Measurements from ENCODE around the gene CCSER1. TPM values are rescaled to one million over a fixed set of nuclear protein-coding genes. Genes with fewer than 3 reads are reported as not detected.
"Not testable (repeated sequence)": the region's sequence is repeated elsewhere in the genome, so short reads cannot be mapped to it uniquely, and the experiment has no call there.

CCSER1 gene
- total and polyA plus RNA-seq, 4 donors = 0.61 to 23.0 (median 3.8) TPM

DNA sequence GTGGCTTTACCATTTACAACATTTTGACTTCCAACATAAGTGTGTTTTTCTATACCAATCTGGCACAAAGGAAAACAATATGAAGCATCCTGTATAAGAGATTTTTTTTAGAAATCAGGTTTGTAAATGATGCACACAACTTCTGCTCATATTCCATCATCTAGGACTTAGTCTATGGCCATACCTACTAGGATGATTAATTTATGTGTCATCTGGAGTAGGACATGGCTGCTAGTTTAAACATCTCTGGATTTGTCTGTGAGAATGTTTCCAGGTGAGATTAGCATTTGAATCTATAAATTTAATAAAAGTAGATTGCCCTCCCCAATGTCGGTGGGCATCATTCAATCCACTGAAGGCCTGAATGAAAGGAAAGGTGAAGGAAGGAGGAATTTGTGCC is 1493.8 kb downstream of the CCSER1 start:
- H3K4me3 ChIP-seq = no peak overlapping the region
- no peaks in the 10 kb centered on the region for H3K36me3 ChIP-seq (ENCODE audit: control insufficient read depth in 4 of 4, insufficient read depth in 4 of 4, low read length in 4 of 4)
- H3K9me3 ChIP-seq (ENCODE audit: control insufficient read depth in 4 of 4, insufficient read depth in 3 of 4, low read length in 3 of 4) = no peaks in the 10 kb centered on the region
- H3K4me1 ChIP-seq (ENCODE audit: control insufficient read depth in 5 of 5, insufficient read depth in 5 of 5, low read length in 5 of 5) = no peaks in the 10 kb centered on the region
- H3K27me3 ChIP-seq (ENCODE audit: control insufficient read depth in 3 of 3, insufficient read depth in 3 of 3, low read length in 2 of 3) = no peaks in the 10 kb centered on the region
- WGBS, 2 donors = 95% methylated on average over 1 of the region's 1 CpG
- DNase-seq (no peak), ATAC-seq (ENCODE audit: insufficient read depth, low FRiP score) (no peak)
- H3K9ac ChIP-seq (ENCODE audit: insufficient read depth in 1 of 2, low read length in 2 of 2) = no peak overlapping the region
- no peak overlapping the region for H3K27ac ChIP-seq (ENCODE audit: low read depth in 1 of 2, low read length in 1 of 2)
- TF ChIP-seq, protein P1, sequence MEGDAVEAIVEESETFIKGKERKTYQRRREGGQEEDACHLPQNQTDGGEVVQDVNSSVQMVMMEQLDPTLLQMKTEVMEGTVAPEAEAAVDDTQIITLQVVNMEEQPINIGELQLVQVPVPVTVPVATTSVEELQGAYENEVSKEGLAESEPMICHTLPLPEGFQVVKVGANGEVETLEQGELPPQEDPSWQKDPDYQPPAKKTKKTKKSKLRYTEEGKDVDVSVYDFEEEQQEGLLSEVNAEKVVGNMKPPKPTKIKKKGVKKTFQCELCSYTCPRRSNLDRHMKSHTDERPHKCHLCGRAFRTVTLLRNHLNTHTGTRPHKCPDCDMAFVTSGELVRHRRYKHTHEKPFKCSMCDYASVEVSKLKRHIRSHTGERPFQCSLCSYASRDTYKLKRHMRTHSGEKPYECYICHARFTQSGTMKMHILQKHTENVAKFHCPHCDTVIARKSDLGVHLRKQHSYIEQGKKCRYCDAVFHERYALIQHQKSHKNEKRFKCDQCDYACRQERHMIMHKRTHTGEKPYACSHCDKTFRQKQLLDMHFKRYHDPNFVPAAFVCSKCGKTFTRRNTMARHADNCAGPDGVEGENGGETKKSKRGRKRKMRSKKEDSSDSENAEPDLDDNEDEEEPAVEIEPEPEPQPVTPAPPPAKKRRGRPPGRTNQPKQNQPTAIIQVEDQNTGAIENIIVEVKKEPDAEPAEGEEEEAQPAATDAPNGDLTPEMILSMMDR (IDR thresholded peaks at IDR 0.05; ENCODE audit: control extremely low read depth, extremely low read depth) = no peak

DNA sequence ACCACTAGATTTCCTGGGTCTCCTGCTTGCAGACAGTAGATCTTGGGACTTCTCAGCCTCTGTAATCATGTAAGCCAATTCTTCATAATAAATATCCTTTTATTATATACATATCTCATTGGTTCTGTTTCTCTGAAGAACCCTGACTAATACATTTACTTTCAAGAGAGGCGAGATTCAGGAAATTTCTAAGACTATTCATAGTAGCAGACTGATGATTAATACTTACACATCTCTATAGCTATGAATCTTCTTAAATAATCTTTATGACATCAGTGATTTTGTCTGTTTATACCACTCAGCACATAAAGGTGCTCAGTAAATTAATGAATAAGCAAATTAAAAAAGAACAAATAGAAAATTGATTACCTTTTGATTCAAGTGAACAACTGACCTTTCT is 1494.3 kb downstream of the CCSER1 start:
- no peaks in the 10 kb centered on the region for H3K4me1 ChIP-seq (ENCODE audit: control insufficient read depth in 5 of 5, insufficient read depth in 5 of 5, low read length in 5 of 5)
- no peak overlapping the region for H3K4me3 ChIP-seq
- no peak overlapping the region for H3K27ac ChIP-seq (ENCODE audit: low read depth in 1 of 2, low read length in 1 of 2)
- H3K27me3 ChIP-seq (ENCODE audit: control insufficient read depth in 3 of 3, insufficient read depth in 3 of 3, low read length in 2 of 3) = no peaks in the 10 kb centered on the region
- DNase-seq = no peak
- no peaks in the 10 kb centered on the region for H3K9me3 ChIP-seq (ENCODE audit: control insufficient read depth in 4 of 4, insufficient read depth in 3 of 4, low read length in 3 of 4)
- H3K36me3 ChIP-seq (ENCODE audit: control insufficient read depth in 4 of 4, insufficient read depth in 4 of 4, low read length in 4 of 4) = no peaks in the 10 kb centered on the region
- 76 to 77% methylated on average over 1 of the region's 1 CpG for WGBS, 2 donors
- TF ChIP-seq, protein P1 (IDR thresholded peaks at IDR 0.05; ENCODE audit: control extremely low read depth, extremely low read depth) = no peak
- no peak for ATAC-seq (ENCODE audit: insufficient read depth, low FRiP score)
- no peak overlapping the region for H3K9ac ChIP-seq (ENCODE audit: insufficient read depth in 1 of 2, low read length in 2 of 2)

DNA sequence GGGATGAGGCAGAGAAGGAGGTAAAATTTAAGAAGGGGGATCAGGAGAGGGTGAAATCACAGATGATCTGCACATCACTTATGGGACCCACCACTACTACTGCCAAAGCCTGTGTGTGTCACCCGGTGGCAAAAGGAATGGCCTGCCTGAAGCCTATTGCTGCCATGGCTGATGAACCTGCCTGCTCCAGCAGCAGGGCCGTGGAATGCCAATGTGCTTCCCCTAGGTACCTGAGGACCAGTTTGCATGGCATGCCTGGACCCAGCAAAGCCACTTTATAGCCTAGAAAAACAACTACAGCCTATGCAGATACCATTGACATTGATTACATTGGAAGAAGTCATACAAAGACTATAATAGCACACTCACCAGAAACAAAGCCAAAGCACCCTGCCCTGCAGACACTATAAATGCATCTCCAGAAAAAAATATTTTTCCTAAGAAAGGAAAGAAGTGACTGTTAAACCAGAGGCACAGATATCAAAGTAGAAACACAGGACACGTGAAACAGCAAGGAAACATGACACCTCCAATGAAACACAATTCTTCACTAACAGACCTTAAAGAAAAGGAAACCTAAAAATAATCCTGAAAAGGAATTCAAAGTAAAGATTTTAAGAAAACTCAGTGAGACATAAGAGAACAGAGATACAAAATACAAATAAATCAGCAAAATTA is 1495.9 kb downstream of the CCSER1 start:
- H3K27ac ChIP-seq (ENCODE audit: low read depth in 1 of 2, low read length in 1 of 2) = no peak overlapping the region
- H3K4me3 ChIP-seq = no peak overlapping the region
- no peak for DNase-seq
- no peak for ATAC-seq (ENCODE audit: insufficient read depth, low FRiP score)
- no peak overlapping the region for H3K9ac ChIP-seq (ENCODE audit: insufficient read depth in 1 of 2, low read length in 2 of 2)
- no peaks in the 10 kb centered on the region for H3K9me3 ChIP-seq (ENCODE audit: control insufficient read depth in 4 of 4, insufficient read depth in 3 of 4, low read length in 3 of 4)
- H3K36me3 ChIP-seq (ENCODE audit: control insufficient read depth in 4 of 4, insufficient read depth in 4 of 4, low read length in 4 of 4) = no peaks in the 10 kb centered on the region
- WGBS, 2 donors = 66 to 69% methylated on average over 3 of the region's 3 CpGs
- no peaks in the 10 kb centered on the region for H3K4me1 ChIP-seq (ENCODE audit: control insufficient read depth in 5 of 5, insufficient read depth in 5 of 5, low read length in 5 of 5)
- TF ChIP-seq, protein P1 (IDR thresholded peaks at IDR 0.05; ENCODE audit: control extremely low read depth, extremely low read depth) = no peak
- H3K27me3 ChIP-seq (ENCODE audit: control insufficient read depth in 3 of 3, insufficient read depth in 3 of 3, low read length in 2 of 3) = no peaks in the 10 kb centered on the region

DNA sequence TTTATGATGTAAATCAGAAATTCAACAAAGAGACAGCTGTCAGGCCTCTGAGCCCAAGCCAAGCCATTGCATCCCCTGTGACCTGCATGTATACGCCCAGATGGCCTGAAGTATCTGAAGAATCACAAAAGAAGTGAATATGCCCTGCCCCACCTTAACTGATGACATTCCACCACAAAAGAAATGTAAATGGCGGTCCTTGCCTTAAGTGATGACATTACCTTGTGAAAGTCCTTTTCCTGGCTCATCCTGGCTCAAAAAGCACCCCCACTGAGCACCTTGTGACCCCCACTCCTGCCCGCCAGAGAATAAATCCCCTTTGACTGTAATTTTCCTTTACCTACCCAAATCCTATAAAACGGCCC is 1496.4 kb downstream of the CCSER1 start:
- 85 to 88% methylated on average over 4 of the region's 4 CpGs for WGBS, 2 donors
- not testable (repeated sequence) for H3K36me3 ChIP-seq (ENCODE audit: control insufficient read depth in 4 of 4, insufficient read depth in 4 of 4, low read length in 4 of 4); H3K27ac ChIP-seq (ENCODE audit: low read depth in 1 of 2, low read length in 1 of 2); H3K27me3 ChIP-seq (ENCODE audit: control insufficient read depth in 3 of 3, insufficient read depth in 3 of 3, low read length in 2 of 3); H3K4me1 ChIP-seq (ENCODE audit: control insufficient read depth in 5 of 5, insufficient read depth in 5 of 5, low read length in 5 of 5); H3K9me3 ChIP-seq (ENCODE audit: control insufficient read depth in 4 of 4, insufficient read depth in 3 of 4, low read length in 3 of 4); H3K9ac ChIP-seq (ENCODE audit: insufficient read depth in 1 of 2, low read length in 2 of 2); DNase-seq; H3K4me3 ChIP-seq; ATAC-seq (ENCODE audit: insufficient read depth, low FRiP score)
